OCI-M2 (cell line): ENCODE data around the gene GREM1.

Source experiments
- DNase-seq: peaks from one replicate; lab custom pipeline; 2025; ENCODE audit not compliant: unreplicated experiment; lab: John Stamatoyannopoulos, UW

The GREM1 gene

DNA sequence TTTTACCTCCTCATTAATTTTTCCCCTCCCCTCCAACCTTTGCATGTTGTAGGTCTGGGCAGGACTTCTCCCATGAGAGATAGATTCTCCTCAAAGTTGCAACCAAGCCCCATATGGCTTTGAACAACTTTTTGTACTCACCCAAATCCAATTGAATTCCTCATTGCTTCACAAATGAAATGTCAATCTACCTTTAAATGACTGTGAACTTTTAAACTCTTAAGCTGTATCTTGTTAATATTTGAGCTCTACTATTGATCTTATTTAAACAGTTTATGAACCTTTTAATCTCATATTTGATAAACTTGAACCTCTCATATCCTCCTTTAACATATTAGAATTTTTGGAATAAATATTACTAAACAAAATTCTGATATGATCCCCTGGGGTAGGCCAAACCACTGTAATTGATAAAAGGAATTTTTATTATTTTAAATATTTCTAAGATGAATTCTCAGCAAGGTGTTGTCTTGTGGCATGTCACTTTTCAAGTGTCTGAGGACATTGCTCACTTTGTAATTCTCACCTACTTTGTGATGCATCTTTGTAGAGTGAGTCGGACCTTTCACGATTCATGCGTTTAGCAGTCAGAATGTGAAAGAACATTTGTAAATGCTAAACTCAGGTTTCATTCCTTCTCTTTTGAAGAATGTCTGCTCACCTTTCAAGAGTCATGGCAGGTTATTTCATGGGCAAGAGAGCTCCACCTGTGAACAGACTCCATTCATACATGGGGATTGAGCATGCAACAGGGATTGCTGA, 23.4 kb upstream of the GREM1 start:
- DNase-seq = no peak

DNA sequence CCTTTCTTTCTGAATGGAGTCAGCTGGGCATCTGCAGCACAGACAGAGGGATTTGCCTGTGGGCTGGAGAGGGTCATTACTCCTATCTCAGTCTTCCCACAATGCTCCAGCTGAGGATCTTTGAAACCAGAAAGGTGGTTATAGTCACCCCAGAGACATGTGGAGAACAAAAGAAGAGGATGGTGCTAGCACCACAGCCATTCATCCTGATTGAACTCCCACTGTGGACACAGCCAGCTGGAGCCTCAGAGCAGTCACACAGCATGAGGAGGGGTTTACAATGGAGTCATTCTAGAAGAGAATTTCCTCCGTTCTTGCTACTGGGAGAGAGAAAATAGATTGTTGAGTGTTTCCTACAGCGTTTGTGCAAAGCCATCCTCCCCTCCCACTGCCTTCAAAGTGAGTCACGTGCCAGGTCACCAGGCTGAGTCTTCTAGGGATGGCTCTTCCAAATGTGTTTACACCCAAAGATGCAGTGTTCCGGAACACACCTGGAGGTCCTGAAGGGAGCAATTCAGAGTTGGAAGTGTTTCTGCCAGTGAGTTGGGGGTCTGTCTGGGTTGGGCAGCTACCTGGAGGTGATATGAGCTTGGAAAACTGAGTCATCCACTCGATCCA, 18.9 kb upstream of the GREM1 start:
- DNase-seq = no peak

DNA sequence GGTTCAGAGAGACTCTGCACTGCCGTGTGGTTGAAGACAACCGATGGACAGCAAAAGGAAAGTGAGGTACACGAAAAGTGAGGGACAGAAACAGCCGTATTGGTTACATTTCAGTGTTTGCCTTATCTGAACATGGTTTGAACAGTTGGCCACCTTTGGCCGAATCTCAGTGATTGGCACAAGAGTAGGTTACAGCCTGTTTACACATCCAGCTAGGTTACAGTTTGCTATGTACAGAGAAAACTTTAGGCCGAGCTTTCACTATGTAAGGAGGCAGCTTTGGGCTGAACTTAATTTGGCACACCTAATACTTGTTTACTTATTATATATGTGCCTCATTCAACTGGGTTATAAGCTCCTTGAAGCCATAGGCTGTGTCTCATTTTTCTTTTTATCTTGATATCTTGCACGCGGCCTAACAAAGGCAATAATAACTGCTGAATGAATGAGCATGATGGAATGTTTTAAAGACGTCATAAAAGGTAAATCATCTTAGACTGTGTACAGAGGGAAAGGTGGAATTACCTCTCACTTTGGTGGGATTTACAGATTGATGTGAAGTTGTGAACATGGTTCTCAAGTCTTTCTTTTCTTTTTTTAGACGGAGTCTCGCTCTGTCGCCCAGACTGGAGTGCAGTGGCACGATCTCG, 17.2 kb upstream of the GREM1 start:
- no peak for DNase-seq

DNA sequence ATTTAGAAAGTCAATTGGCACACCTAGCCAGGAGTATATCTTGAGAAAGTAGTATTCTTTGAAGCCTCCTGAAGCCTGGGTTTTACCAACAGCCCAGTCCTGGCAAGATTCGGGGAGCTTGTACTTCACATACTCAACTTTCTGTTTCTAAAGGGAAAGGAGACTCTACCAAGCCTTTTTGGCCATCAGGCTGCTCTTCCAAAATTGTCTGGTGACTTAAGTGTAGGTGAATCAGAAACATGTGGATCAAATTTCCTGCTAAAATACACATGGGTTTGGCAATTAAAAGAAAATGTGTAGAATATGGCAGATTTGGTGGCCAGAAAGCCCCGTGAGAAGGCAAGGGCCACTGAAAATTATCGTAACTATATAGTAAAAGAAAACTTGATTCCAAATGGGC, 15.9 kb upstream of the GREM1 start:
- DNase-seq = no peak

DNA sequence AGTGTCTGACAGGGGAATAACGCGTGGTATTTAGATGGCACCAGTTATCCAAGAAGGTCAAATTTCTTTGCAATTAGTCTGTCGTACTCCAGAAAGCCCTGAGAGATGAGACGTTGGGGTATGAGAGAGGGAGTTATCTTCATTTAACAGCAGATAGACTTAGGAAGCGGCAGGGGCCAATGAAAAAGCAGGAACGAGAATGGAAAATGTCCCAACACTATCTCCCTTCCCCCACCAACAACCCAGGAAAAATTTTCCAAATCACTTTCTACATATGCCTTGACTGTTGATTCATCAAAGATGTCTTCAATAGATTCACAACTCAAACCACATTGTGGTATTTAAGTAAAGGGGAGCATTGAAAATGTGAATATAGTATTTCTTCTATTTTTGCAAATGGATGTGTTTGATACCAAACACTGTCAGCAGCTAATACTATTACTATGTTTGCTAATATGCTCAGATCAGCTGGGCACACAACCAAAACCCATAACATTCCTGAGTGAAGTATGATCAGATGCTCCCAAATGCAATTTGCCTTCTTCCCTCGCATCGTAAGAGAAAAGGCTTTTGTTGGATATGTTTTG, 13.3 kb upstream of the GREM1 start:
- no peak for DNase-seq

DNA sequence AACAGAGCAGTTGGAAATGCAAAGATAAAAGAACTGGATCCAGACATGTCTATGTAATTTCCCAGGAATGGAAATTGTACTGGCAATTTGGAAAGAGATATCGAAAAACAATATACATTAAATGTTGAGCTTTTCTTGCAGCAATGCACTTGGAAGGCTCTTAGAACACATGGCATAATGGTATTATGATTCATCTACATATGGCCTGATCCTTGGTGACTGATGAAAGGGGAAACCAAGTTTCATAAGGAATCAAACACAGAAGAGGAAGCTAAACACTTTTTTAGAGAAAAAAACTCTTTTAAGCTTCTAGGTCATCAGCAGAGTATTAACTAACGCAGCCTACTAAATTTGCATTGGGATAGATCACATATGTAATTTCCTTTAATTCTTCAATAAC, 12.4 kb upstream of the GREM1 start:
- no peak for DNase-seq

DNA sequence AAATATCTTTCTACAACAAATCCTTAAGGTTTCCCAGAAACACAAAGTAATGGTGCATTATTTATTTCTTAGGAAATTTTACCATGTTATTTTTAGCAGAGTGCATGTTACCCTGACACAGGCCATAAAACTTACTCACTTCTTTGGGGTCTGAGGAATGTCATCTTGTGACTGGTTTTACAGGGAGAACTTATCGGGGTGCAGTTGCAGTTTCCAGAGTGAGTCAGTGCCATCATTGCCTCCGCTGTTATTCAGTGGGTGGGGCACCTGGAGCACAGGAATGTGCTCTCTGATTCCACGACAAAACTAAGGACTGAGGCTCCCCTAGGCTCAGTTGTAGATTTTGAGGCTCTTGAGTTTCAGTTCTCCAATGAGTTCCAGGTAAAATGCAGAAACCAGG, 11.1 kb upstream of the GREM1 start:
- no peak for DNase-seq

DNA sequence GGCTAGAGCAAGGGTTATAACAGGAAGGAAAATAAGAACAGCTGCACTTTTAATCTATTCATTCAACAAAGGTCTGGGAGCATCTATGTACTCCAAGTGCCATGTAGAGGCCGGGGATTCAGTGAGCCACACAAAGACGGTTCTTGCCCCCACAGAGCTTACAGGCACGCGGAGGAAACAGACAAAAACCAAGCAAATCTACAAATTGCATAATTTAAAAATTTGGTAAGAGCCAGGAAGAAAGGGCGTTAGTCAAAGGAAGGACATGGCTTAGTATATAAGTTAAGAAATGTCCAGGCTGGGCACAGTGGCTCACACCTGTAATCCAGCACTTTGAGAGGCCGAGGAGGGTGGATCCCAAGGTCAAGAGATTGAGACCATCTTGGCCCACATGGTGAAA, 10.4 kb upstream of the GREM1 start:
- DNase-seq = no peak

DNA sequence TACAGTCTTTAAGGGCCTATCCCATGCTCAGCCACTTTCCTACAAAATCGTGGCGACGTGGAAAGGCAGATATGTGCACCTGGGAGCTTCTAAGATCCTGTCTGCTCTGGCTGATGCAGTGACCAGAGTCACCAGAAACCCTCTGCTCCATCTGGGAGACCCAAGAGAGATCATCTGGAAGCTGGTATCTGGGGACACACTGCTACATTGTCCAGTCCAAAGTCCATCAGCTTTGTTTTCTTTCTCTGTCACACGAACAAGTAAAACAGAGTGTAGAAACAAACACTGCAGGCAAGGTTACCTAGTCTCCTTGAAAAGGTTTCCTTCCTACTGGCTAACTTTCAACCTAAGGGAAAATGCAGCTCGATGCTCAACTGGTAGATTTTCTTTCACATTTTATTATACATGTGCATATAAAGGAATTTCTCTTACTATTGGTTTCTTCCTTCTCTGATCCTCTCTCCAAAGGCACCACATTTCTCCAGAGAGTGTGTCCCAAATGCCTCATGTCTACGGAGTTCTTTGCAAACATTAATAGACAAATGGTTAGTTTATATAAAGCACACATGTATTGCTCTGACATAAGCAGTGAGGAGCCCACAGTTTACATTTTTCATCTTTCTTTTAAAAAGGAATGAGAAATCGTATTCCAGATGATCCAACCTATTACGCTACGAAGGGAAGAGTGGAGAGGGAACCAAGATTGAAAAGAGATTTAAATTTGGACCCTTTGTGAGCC, 8.3 kb upstream of the GREM1 start:
- no peak for DNase-seq

DNA sequence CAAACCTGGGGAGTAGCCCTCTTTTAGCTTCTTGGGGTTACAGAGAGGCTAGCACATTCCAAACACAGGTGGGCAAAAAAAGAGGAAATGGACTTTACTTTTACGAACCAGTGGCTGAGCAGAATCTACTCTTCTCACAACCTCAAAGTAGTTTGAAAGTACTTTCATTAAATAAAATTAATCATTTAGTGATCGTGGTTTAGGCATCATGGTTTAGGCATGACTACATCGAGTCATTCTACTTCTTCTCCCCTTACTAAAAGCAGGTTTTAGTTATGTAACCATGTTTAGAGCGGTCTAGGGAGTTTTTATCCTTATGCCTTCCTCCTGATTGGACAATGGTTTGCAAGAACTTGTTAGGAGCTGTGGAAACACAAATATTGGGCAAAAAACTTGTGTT, 2.5 kb upstream of the GREM1 start:
- DNase-seq = no peak

DNA sequence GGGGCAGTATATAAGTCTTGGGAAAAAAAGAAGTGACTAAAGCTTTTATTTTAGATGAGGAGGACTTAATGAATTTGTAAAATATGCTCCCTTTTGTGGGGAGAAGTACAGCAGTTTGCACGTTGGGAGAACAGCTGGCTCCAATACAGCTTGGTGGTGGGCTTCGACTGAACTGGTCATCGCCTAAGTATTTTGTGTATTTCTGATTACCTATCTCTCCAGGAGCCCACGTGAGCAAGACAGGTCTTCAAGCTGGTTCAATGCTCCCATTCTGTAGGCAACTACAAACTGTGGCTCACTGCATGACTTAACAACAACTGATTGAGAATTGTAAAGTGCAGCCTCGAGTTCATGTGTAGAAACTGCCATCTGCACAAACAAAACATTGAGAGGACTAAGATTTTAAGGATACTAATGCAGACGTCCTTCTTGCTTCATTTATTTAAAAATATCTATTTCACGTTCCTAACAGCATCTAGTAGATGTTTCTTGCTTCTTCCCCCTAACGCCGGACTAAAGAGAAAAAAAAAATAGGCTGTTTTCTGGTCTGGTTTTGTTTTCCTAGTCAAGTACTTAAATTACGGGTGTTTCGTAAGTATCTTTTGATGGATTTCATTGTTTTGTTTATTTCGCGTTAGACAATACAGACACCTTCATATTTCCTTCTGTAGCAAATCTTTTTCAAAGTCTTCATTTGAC, 1.4 kb upstream of the GREM1 start:
- no peak for DNase-seq

DNA sequence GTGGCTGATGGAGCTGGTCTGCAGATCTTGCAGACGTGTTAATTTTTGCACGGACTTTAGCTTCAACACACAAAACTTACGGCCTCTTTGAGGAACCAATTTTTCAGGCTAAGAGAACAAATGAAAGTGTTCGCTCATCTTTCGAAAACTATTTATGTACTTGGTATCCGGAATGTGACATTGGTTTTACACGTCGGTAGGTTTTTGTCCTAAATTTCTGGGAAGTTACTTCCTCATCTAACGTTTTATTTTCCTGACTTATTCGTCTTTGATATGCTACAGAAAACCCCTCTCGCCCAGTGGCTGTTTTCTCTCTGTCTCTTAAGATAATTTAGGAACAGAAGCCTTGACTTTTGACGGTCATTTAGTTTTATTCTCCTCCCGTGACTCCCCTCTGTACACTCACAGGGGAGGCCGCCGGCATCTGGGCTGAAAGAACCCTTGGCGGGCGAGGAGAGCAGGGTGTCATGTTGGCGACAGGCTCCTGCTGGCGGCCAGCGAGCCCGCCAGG, 834 bp upstream of the GREM1 start:
- no peak for DNase-seq

DNA sequence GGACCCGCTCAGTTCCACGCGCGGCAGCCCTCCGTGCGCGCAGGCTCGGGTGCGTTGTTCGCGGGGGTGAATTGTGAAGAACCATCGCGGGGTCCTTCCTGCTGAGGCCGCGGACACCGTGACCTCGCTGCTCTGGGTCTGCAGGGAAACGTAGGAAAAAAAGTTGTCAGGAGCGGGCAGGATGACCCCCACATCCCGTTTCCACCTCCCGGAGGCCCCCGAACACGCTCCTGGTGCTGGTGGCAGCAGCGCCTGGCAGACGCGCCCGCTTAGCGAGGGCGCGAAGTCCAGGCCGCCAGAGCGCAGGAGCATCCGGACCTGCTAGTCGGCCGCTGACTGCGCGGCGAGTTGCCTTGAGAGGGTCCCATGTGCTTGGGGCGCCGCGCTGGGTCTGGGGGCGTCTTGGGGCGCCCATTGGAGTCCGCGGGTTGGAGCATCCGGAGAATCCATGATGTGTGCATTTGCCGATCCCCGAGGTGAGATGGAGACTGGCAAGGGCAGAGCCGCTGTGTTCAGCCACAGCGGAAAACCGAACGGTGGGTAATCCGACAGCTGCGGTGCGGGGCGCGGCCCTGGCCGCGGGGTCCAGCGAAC, 520 bp downstream of the GREM1 start:
- DNase-seq = no peak

DNA sequence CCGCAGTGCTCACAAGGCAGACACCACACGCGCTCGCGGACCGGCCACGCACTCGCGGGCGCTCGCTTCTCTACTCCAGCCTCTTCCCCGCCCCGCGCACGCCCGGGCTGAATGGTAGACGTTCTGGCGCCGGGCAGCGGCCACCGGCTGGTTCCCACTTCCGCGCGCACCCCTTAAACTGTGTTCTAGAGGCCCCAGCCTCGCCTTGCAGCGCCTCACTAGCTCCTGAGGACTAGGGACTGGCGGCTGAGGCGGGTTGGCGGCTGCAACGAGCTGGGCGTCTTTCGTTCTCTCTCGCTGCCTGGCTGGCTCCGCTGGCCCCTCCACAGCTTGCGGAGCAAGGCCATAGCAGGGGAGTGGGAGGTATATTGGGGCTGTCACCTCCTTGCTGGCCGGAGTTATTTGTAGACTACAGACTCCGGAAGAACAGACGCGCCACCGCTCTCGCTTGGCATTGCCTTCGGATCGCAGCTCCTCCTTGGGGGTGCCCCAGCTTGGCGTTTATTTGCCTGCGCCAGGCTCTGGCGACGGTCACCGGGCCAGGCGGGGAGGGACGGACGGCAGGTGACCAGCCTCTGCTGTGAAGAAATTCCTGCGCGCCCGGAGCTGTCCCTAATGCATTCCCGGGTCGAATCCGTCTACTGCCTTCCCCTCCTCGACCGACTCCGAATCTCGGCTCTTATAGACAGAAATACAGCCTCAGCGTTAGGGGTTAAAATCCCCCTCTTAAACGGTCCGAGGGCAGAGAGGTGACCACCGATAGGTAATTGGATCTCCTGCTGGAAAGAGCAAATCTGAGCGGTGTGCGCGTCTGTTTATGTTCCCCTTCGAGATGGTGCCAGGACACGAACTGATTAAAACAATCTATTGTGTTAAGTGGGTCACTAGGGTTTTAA, 1.3 kb downstream of the GREM1 start:
- no peak for DNase-seq

DNA sequence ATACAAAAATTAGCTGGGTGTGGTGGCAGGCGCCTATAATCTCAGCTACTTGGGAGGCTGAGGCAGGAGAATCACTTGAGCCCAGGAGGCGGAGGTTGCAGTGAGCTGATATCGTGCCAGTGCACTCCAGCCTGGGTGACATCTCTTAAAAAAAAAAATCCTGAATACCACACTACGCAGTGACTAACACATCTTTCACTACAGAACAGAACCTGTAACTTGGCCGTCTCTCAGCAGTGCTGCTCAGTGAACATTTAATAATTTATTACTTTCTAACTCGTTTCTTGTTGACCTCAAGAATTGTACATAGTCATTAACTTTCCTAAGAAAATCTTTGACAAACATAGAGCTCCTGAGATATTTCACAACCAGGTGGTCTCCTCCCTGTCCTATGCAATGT, 3.8 kb downstream of the GREM1 start:
- no peak for DNase-seq

DNA sequence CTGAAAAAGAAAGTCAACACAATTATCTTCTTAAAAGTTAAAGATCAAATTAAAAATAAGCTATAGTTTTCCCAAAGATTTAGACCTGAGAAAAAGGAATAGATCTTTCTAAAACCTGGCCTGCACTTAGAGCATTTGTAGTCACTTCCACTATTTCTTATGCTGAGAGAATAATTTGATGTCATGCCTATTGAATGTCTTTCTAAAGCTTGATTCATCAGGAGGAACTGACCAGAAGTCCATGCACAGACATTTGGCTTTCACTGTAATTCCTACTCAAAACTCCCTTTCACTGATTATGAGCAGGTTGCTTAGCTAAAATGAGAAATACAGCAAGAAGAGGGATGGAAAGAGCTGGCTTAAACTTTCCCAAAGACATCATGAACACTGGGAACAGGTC, 4.3 kb downstream of the GREM1 start:
- no peak for DNase-seq

DNA sequence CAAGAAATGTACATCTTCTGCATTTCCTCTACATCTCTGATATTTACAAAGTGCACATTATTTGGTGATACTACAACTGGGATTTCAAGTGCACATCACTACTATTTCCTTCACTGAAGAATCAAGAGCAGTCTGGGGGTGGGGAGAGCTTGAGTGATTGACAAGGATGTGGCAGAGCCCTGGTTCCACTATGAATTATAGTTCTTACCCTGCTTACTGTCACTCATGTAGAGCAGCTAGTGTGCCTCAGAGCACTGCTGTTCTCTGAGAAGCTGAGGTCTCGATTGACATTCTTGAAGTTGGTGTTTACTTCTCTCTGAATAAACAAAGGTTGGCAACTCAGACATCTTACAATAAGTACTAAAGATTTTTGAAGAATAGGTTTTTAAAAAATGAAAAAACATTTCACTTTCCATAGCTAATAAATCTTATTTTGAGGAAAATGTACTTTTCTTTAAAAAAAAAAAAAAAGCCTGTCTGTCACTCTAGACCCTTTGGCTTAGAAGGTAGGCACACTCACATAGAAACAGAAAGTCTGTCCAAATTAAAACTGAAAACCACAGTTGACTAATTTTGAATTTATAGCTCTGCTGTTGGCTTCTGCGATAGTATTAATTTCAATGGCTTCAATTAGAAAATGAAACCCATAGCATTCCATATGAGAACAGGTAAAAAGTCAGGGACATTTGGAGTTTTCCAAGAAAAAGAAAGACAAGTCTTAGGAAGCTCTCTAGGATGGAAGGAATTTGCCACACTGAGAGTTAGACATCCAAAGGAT, 5.6 kb downstream of the GREM1 start:
- no peak for DNase-seq

DNA sequence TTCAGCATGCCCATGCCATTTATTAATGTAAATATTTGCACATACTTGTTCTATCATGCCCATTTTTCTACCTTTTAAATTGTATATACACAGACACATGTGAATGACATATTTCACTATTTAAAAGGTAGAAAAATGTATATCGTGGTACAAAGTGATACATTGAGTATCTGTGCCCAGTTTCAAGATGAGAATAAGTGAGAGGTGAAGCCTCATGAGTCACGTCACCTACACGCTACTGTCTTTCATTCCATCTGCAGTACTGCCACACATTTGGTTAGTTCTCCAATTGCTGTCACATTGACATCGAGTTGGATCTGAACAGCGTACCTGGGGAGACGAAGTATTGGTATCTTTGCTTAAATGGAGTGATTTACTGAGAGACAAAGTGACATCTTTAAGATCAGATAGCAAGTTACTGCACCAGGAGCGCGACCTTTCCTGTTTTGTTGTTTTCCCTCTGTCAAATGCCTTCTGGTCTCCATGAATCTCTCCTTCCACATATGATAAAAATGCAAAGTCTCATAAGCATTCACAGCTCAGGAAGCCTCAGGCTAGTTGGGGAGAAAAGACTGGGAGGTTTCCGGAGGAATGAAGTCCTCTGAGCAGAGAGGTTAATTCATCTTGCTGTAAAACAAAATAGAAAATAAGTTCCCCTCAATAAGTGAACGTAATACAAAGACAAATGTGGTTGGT, 12.0 kb downstream of the GREM1 start:
- DNase-seq = no peak
